ACC112 (cell line): ENCODE data around the gene FUZ.
A peak's percentile ranks its signal among the peaks of the same experiment; 100 is the strongest.

Experiments used
- H2AFZ ChIP-seq: fragments of 200-600 bp; sonication (generic); one replicate; pipeline ENCODE4 v1.6.0; 2017; ENCODE audit warnings: antibody characterized with exemption, low read length; ENCODE audit not compliant: unreplicated experiment
- H3K27ac ChIP-seq: fragments of 200-600 bp; sonication (generic); 2 replicates; pipeline ENCODE4 v1.5.1; 2014; ENCODE audit warnings: low read depth, mild to moderate bottlenecking, antibody characterized with exemption, low read length, moderate library complexity
- H3K27me3 ChIP-seq: fragments of 200-600 bp; sonication (generic); 2 replicates; pipeline ENCODE4 v1.6.1; 2014; ENCODE audit warnings: mild to moderate bottlenecking, antibody characterized with exemption, low read length, moderate library complexity, mixed read lengths; ENCODE audit not compliant: insufficient read depth
- H3K36me3 ChIP-seq: fragments of 200-600 bp; sonication (generic); 2 replicates; pipeline ENCODE4 v1.6.1; 2016; ENCODE audit warnings: mild to moderate bottlenecking, antibody characterized with exemption, low read length, moderate library complexity, mixed read lengths; ENCODE audit not compliant: insufficient read depth
- H3K4me1 ChIP-seq: fragments of 200-600 bp; sonication (generic); one replicate; pipeline ENCODE4 v1.6.1; 2016; ENCODE audit warnings: low read length, mixed read lengths; ENCODE audit not compliant: insufficient read depth, unreplicated experiment, control insufficient read depth
- H3K4me3 ChIP-seq: fragments of 200-600 bp; sonication (generic); 2 replicates; pipeline ENCODE4 v1.5.1; 2014; ENCODE audit warnings: mild to moderate bottlenecking, low read depth, low read length
- H3K79me2 ChIP-seq: fragments of 200-600 bp; sonication (generic); one replicate; pipeline ENCODE4 v1.6.0; 2016; ENCODE audit warnings: low read length; ENCODE audit not compliant: control insufficient read depth, unreplicated experiment, insufficient read depth

The FUZ gene, protein sequence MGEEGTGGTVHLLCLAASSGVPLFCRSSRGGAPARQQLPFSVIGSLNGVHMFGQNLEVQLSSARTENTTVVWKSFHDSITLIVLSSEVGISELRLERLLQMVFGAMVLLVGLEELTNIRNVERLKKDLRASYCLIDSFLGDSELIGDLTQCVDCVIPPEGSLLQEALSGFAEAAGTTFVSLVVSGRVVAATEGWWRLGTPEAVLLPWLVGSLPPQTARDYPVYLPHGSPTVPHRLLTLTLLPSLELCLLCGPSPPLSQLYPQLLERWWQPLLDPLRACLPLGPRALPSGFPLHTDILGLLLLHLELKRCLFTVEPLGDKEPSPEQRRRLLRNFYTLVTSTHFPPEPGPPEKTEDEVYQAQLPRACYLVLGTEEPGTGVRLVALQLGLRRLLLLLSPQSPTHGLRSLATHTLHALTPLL

DNA sequence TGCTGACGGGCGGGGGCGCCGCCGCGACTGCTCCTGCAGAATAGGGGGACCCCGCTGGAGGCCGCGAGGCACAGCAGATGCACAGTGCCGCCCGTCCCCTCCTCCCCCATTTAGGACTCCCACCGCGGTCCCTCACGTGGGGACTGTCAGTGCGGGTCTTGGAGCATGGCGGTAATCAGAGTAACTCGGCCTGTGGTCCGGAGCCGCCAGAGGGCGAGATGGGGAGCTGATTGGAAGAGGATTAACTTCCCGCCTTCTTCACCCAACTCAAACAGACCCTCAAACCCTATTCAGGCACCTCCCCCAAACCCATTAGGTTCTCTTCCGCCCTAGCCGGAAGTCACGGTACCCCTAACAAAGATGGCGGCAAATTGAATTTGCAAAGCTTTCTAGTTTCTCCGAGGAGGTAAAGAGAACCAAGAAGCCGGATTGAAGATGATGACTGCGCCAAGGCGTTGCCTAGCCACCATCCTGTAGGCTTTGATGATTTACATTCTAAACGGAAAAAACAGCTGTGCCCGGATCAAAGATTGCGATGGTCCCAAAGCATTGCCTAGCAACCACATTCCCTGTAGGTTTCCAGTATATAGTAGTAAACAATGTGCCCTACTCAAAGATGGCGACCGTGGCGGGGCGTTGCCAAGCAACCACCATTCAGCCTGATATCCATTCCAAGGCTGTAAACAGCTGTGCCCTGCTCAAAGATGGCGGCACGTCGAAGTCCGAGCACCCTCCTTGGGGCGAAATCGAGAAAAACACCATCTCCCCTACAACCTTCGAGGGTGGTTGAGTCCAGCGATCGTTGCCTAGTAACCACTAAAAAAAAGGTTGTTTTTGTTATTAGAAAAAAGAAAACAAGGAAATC is at the start of gene FUZ:
FUZ (minus strand) TSS at position 296 of the 865 bp plus-strand sequence; CDS start at position 110, 186 bp downstream.
- Histone ChIP-seq H3K27ac (peak within 1 kb of the TSS; percentile 96), H2AFZ (peak within 1 kb of the TSS; percentile 67), H3K4me3 (peak within 1 kb of the TSS; percentile 91), H3K79me2 (peaks cover under 1% of the 10 kb centered on the region), H3K36me3 (no peaks in the 10 kb centered on the region), H3K27me3 (no peaks in the 10 kb centered on the region), H3K4me1 (peaks cover 11% of the 10 kb centered on the region)

DNA sequence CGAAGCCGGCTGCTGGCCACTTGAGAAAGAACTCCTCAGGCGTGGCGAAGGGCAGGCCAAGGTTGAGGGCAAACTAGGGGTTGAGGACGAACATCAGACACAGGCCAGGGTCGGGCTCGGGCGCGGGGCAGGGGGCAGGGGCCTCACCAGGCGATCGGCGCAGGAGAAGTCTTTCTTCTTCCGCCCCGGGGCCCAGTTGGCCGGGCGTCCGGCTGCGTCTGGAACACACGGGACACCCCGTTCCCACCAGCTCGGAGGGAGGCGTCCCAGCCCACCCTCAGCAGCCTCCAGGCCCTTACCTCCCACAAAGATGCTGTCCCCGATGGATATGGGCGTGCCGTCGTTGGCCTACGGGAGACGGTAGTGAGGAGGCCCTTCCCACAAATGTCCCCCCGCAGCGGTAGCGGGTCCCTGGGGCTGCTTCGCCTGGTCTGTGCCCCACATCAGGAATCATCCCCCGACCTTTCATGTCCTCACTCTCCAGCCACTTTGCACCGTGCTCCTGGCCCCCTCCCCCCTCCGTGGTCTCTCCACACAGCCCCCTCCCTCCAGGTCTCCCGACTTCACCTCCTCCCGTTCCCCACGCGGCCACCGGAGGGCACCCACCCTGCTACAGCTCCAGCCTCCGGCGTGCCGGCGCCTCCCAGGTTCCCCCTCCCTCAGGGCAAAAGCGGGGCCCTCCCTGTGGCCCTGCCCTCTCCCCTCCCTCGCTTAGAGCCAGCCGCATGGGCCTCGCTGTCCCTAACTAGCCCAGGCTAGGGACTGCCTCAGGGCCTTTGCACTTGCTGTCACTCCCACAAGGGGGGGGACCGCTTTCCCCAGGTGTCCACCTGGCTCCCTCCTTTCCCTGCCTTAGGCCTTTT is 49.5 kb upstream of the FUZ start:
- H3K36me3 ChIP-seq: no peaks in the 10 kb centered on the region

DNA sequence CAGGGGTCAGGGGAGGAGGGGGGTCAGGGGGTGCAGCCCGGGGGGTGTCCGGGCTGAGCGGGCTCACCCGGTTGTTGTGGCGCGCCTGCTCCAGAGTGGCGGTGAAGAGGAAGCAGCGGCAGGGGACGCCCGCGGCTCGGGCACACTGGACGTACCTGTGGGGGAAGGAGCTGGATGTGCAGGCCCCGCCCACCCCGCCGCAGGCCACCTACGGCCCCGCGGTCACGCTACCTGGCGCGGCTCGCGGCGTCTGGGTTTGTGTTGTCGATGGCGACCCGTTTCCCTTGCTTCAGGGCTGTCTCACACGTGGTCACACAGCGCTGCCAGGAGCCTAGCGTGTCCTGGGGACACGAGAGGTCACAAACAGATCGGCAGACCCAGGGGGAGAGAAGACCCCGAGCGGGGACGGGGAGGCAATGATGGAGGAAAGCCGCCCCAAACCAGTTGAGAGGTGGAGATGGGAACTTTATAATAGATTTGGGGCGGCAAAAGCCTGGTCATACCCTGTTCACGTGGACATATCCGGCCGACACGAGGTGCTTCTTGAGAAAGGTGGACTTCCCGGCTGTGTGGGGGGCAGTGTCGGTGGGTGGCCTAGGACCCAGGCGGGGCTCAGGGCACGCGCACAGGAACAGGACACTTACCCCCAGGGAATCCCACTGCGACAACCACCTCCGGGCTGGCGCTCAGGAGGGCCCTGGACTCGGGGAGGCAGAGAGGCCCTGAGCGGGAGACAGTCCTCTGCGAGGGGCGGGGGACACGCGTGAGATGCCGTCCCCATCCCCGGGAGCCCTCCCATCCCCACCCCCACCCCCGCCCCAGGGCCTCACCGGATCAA is 48.7 kb upstream of the FUZ start:
- no peak overlapping the region for H3K27ac ChIP-seq
- no peaks in the 10 kb centered on the region for H3K36me3 ChIP-seq

More for the DNA sequence above, 49.5 kb upstream of the FUZ start:
- Histone ChIP-seq H3K27ac (no peak overlapping the region), H3K4me3 (no peak overlapping the region), H2AFZ (no peak overlapping the region), H3K27me3 (no peaks in the 10 kb centered on the region), H3K4me1 (peaks cover 23% of the 10 kb centered on the region), H3K79me2 (peaks cover 20% of the 10 kb centered on the region)

DNA sequence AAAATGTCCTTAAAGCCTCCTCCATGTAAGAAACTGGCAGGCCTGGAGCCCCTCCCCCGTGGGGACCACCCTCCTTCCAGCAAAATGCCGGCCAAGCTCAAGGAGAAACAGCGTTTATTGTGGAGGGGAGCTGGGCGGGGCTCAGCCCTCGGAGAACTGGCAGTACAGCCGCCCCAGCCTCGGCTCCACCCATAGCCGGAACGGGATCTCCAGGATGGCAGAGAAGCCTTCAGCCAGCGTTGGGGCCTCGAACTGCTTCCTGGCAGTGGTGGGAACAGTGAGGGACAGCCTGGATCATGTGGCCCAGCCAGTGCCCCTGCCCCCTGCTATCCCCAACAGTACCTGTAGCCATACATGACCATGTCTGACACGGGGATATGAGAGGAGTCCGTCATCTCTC is 48.0 kb upstream of the FUZ start:
- no peak overlapping the region for H3K27ac ChIP-seq
- H3K79me2 ChIP-seq: peaks cover 13% of the 10 kb centered on the region
- no peaks in the 10 kb centered on the region for H3K27me3 ChIP-seq
- H3K36me3 ChIP-seq: no peaks in the 10 kb centered on the region
- peaks cover 19% of the 10 kb centered on the region for H3K4me1 ChIP-seq
- no peak overlapping the region for H3K4me3 ChIP-seq
- no peak overlapping the region for H2AFZ ChIP-seq

More for the DNA sequence above, 48.7 kb upstream of the FUZ start:
- Histone ChIP-seq H2AFZ (no peak overlapping the region), H3K4me1 (peaks cover 23% of the 10 kb centered on the region), H3K79me2 (peaks cover 20% of the 10 kb centered on the region), H3K4me3 (no peak overlapping the region), H3K27me3 (no peaks in the 10 kb centered on the region)

DNA sequence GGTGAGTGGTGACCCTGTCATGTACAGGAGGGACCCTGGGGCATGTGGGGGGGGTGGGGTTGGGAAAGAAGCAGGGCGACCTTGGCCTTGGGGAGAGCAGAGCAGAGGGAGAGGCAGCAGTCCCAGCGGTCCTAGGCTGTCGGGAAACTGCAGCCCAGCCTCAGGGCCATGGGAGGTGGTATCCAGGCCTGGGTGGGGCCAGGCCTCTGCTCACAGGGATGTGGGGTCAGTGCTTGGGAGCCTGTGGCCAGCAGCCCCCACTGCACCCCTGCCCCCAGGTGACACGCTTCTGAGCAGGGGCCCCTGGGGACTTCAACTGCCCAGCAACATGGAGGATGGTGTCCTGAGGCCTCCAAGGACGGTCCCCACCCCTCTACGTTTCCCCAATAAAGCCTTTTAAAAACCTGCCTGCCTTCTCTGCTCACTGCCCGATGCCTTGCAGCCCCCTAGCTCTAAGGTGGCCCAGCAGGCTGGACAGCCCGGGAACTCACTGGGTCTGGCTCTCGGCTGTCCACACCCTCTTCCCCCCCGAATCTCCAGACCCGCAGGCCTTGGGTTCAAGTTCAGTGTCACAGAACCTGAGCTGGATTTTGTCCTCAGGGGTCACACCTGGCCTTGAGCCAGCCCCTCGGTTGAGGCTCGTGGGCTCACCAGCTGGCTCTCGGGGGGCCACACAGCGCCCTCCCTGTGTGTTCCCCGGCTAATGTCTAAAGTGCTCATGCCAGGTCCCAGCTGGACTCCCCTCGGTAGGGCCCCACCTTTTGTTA is 47.4 kb upstream of the FUZ start:
- no peaks in the 10 kb centered on the region for H3K36me3 ChIP-seq
- no peak overlapping the region for H3K27ac ChIP-seq
- peaks cover 11% of the 10 kb centered on the region for H3K79me2 ChIP-seq
- no peak overlapping the region for H2AFZ ChIP-seq
- no peak overlapping the region for H3K4me3 ChIP-seq
- no peaks in the 10 kb centered on the region for H3K27me3 ChIP-seq
- H3K4me1 ChIP-seq: peaks cover 15% of the 10 kb centered on the region

DNA sequence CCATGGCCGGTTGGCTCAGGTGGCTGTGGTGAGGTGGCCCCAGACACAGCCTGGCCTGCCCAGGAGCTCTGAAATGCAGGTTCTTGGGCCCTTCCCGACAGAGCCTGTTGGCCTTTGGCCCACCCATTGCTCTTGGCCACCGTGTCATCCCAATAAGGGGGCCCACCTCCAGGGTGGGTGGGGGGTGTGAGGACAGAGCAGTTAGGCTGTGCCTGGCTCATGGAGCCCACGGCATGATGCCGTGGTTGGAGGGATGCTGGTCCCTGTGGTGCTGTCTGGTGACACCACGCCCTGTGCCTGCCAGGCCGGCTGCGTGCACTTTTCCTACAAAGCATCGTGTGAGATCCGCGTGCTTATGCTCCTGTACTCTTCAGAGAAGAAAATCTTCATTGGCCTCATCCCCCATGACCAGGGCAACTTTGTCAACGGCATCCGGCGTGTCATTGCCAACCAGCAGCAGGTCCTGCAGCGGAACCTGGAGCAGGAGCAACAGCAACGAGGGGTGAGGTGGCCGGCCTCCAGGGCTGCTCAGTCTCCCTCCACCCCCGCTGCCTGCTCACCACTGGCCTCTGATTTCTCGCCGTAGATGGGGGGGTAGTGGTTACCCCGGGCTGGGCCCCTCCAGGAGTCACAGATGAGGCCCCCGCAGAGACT is 46.7 kb upstream of the FUZ start:
- peaks cover 7% of the 10 kb centered on the region for H3K79me2 ChIP-seq
- no peak overlapping the region for H3K4me3 ChIP-seq
- H3K36me3 ChIP-seq: no peaks in the 10 kb centered on the region
- no peaks in the 10 kb centered on the region for H3K27me3 ChIP-seq
- peak overlapping the region; percentile 42 for H3K27ac ChIP-seq
- H2AFZ ChIP-seq: no peak overlapping the region
- H3K4me1 ChIP-seq: peaks cover 15% of the 10 kb centered on the region

DNA sequence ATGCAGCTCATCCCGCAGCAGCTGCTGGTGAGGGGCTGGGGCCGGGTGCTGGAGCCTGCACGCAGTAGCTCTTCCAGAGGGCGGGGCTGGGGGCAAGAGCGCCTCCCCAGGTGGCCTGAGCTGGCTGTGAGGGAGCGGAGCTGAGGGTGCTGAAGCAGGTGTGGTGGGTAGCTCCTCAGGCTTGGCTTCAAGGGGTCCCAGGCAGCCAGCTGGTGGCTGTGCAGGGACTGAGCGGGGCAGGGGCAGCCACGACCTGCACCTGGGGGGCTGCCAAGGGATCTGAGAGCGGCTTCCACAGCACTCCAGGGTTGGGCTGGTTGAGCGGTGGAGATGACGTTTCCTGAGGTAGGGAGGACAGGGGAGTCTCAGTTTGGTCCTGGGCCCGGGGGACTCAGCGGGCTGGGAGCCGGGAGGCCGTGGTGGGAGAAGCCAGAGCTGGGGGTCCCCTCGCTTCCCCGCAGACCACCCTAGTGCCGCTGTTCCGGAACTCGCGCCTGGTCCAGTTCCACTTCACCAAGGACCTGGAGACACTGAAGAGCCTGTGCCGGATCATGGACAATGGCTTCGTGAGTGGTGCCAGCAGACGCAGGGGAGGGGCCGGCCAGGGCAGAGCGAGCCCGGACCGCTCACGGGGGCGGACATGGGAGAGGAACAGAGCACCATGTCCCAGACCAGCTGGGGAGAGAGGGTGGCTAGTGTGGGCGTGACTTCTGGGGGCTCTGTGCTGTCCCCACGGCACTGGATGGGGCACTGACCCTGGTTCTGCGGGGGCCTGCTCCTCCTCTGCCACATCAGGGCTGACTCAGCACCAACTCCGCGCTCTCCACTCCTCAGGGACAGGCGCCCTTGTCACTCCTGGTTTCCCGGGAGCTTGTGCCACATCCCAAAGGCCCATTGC is 45.2 kb upstream of the FUZ start:
- Histone ChIP-seq H3K79me2 (peaks cover 5% of the 10 kb centered on the region), H3K27me3 (no peaks in the 10 kb centered on the region), H3K27ac (peak overlapping the region; percentile 54), H2AFZ (no peak overlapping the region), H3K4me1 (peaks cover 15% of the 10 kb centered on the region), H3K4me3 (no peak overlapping the region), H3K36me3 (no peaks in the 10 kb centered on the region)

DNA sequence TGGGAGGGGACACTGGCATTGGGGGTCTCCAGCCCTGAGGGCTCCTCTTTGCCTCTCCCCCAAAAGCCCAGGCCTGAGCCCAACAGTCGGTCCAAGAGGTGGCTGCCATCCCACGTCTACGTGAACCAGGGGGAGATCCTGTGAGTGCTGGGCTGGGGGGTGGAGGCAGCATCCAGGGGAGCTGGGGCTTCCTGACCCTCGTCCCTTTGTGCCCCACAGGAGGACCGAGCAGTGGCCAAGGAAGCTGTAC is 44.7 kb upstream of the FUZ start:
- Histone ChIP-seq H3K36me3 (no peaks in the 10 kb centered on the region), H2AFZ (no peak overlapping the region), H3K27me3 (no peaks in the 10 kb centered on the region), H3K27ac (no peak overlapping the region), H3K79me2 (peaks cover 9% of the 10 kb centered on the region), H3K4me1 (peaks cover 16% of the 10 kb centered on the region), H3K4me3 (no peak overlapping the region)
